OCI-LY1 (cell line): ENCODE measurements around the gene C6orf62.
"Not testable (repeated sequence)": the region's sequence is repeated elsewhere in the genome, so short reads cannot be mapped to it uniquely, and the experiment has no call there.

Source experiments
- H2AFZ ChIP-seq: fragments of 200-600 bp; sonication (generic), shearing (Covaris generic); 2 replicates; pipeline ENCODE4 v1.6.0; 2014; ENCODE audit warnings: antibody characterized with exemption, mild to moderate bottlenecking, low read length
- H3F3A ChIP-seq: fragments of 200-600 bp; sonication (generic), shearing (Covaris generic); 2 replicates; pipeline ENCODE4 v1.6.0; 2014; ENCODE audit warnings: mild to moderate bottlenecking, antibody characterized with exemption, low read length, moderate library complexity; ENCODE audit not compliant: insufficient read depth
- H3K27ac ChIP-seq: fragments of 200-600 bp; sonication (generic); 2 replicates; pipeline ENCODE4 v1.5.1; 2014; ENCODE audit warnings: low read length, mixed run types, mild to moderate bottlenecking, low read depth; ENCODE audit not compliant: poor library complexity, severe bottlenecking
- H3K27me3 ChIP-seq: fragments of 200-600 bp; sonication (generic); 2 replicates; pipeline ENCODE4 v1.6.0; 2014; ENCODE audit warnings: antibody characterized with exemption, mild to moderate bottlenecking, low read length, moderate library complexity; ENCODE audit not compliant: insufficient read depth
- H3K36me3 ChIP-seq: fragments of 200-600 bp; sonication (generic); 2 replicates; pipeline ENCODE4 v1.6.1; 2014; ENCODE audit warnings: mild to moderate bottlenecking, antibody characterized with exemption, low read length, moderate library complexity, mixed read lengths; ENCODE audit not compliant: insufficient read depth
- H3K4me1 ChIP-seq: fragments of 200-600 bp; sonication (generic); 2 replicates; pipeline ENCODE4 v1.5.1; 2014; ENCODE audit warnings: mild to moderate bottlenecking, low read length, moderate library complexity; ENCODE audit not compliant: insufficient read depth, severe bottlenecking
- H3K4me2 ChIP-seq: fragments of 200-600 bp; sonication (generic), shearing (Covaris generic); 2 replicates; pipeline ENCODE4 v1.6.1; 2014; ENCODE audit warnings: low read length
- H3K4me3 ChIP-seq: fragments of 200-600 bp; sonication (generic); 2 replicates; pipeline ENCODE4 v1.5.1; 2014; ENCODE audit warnings: low read length, low read depth, mild to moderate bottlenecking, mixed read lengths; ENCODE audit not compliant: poor library complexity, severe bottlenecking
- H3K79me2 ChIP-seq: fragments of 200-600 bp; shearing (Covaris generic); 2 replicates; pipeline ENCODE4 v1.6.1; 2016; ENCODE audit warnings: mixed run types, low read length, mixed read lengths; ENCODE audit not compliant: insufficient read depth
- H3K9ac ChIP-seq: fragments of 200-600 bp; sonication (generic), shearing (Covaris generic); 2 replicates; pipeline ENCODE4 v1.6.1; 2014; ENCODE audit warnings: mild to moderate bottlenecking, low read length, mixed read lengths
- H3K9me2 ChIP-seq: fragments of 200-600 bp; sonication (generic), shearing (Covaris generic); 2 replicates; pipeline ENCODE4 v1.6.1; 2014; ENCODE audit warnings: low read depth, mild to moderate bottlenecking, low read length, mixed read lengths
- H3K9me3 ChIP-seq: fragments of 200-600 bp; shearing (Covaris generic); 2 replicates; pipeline ENCODE4 v1.6.1; 2014; ENCODE audit warnings: low read length, mixed read lengths
- H4K20me1 ChIP-seq: fragments of 200-600 bp; sonication (generic), shearing (Covaris generic); 2 replicates; pipeline ENCODE4 v1.6.0; 2016; ENCODE audit warnings: mild to moderate bottlenecking, low read length; ENCODE audit not compliant: insufficient read depth
- EZH2 ChIP-seq: fragments of 200-600 bp; sonication (generic), shearing (Covaris generic); IDR thresholded peaks from 2 replicates; pipeline ENCODE4 v1.8.0; 2017; ENCODE audit warnings: borderline replicate concordance, mixed run types, mild to moderate bottlenecking, antibody characterized with exemption, low read length, moderate library complexity, mixed read lengths
- TF ChIP-seq, protein P1 (sequence below): fragments of 200-600 bp; sonication (generic), shearing (Covaris generic); IDR thresholded peaks from 2 replicates; pipeline ENCODE4 v1.5.1; 2017; ENCODE audit warnings: mild to moderate bottlenecking, antibody characterized with exemption, low read length, moderate library complexity, mixed read lengths

Gene C6orf62

GRCh38 chr6:24680582-24680981, 38.4 kb downstream of the C6orf62 start:
- Histone ChIP-seq H3K9me2 (no peaks in the 10 kb centered on the region), H3K27me3 (no peaks in the 10 kb centered on the region), H2AFZ (no peak overlapping the region), H3K27ac (no peak overlapping the region), H3K9me3 (no peaks in the 10 kb centered on the region), H3K36me3 (no peaks in the 10 kb centered on the region), H3F3A (no peaks in the 10 kb centered on the region), H3K4me1 (no peaks in the 10 kb centered on the region), H3K4me2 (no peak overlapping the region), H3K9ac (no peak overlapping the region), H3K4me3 (no peak overlapping the region), H4K20me1 (no peaks in the 10 kb centered on the region), H3K79me2 (no peaks in the 10 kb centered on the region)
- TF ChIP-seq, protein P1, sequence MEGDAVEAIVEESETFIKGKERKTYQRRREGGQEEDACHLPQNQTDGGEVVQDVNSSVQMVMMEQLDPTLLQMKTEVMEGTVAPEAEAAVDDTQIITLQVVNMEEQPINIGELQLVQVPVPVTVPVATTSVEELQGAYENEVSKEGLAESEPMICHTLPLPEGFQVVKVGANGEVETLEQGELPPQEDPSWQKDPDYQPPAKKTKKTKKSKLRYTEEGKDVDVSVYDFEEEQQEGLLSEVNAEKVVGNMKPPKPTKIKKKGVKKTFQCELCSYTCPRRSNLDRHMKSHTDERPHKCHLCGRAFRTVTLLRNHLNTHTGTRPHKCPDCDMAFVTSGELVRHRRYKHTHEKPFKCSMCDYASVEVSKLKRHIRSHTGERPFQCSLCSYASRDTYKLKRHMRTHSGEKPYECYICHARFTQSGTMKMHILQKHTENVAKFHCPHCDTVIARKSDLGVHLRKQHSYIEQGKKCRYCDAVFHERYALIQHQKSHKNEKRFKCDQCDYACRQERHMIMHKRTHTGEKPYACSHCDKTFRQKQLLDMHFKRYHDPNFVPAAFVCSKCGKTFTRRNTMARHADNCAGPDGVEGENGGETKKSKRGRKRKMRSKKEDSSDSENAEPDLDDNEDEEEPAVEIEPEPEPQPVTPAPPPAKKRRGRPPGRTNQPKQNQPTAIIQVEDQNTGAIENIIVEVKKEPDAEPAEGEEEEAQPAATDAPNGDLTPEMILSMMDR: no peak
- TF ChIP-seq EZH2: no peak

- not testable (repeated sequence) for H3K36me3 ChIP-seq, H3K9me2 ChIP-seq, H3K4me2 ChIP-seq, H3K79me2 ChIP-seq, H3K27me3 ChIP-seq, H3K9ac ChIP-seq, H3K4me1 ChIP-seq, H4K20me1 ChIP-seq, H3K27ac ChIP-seq, H2AFZ ChIP-seq, H3F3A ChIP-seq, H3K4me3 ChIP-seq, H3K9me3 ChIP-seq
Observed at GRCh38 chr6:24678792-24679352, 40.1 kb downstream of the C6orf62 start.

DNA sequence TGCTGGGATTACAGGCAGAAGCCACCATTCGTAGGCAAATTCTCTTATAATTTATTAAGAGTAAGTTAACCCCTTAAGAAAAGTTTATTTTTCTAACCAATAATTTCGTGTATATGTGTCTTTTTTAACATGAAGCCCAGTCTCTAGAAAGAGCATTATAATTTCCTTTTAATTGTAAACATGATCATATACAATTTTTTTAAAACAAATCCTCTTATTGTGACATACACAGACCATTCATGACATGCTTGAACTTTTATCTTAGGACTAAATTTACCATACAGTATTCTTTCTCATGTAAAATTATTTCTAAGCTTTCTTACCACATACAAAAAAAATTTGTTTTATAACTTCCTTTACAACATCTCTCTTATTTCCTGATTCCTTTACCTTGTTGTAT, 45.3 kb downstream of the C6orf62 start:
- H3K79me2 ChIP-seq: no peaks in the 10 kb centered on the region
- no peak for TF ChIP-seq EZH2
- H3K4me3 ChIP-seq: no peak overlapping the region
- no peak overlapping the region for H2AFZ ChIP-seq
- peaks cover 15% of the 10 kb centered on the region for H3K9me3 ChIP-seq
- H3K36me3 ChIP-seq: peaks cover 6% of the 10 kb centered on the region; the same call in 1 of the 2 replicates
- no peaks in the 10 kb centered on the region for H3K4me1 ChIP-seq
- no peak overlapping the region for H3K9ac ChIP-seq
- no peak overlapping the region for H3K27ac ChIP-seq
- H3K9me2 ChIP-seq: no peaks in the 10 kb centered on the region
- no peaks in the 10 kb centered on the region; the same call in 1 of the 2 replicates for H3F3A ChIP-seq
- H3K4me2 ChIP-seq: no peak overlapping the region
- no peaks in the 10 kb centered on the region for H4K20me1 ChIP-seq
- H3K27me3 ChIP-seq: no peaks in the 10 kb centered on the region

DNA sequence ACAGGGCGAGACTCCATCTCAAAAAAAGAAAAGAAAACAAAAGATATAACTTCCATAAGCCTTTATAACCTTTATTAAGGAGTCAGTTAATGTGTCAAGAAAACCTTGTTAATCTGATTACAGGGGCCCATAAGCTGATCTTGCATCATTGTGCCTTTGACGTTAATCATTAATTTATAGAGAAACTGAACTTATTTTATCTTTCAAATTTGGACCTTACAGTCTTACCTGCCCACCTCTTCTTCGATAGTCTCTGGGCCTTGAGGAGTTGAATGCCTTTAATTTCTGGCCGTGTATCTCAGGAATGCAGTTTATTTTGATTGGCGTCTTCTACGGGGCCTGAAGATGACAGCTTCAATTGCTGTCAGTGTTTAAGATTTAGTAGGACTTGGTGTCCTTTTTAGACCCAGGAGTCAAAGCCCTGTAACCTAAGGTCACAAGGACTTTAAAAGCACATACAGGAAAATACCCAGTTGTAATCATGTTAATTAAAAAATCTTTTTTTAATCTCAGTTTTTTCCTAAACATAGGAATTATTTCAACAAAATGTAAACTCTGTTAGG, 46.3 kb downstream of the C6orf62 start:
- Histone ChIP-seq H3K9me3 (peaks cover 15% of the 10 kb centered on the region), H3K9ac (no peak overlapping the region), H3K27me3 (no peaks in the 10 kb centered on the region), H3K79me2 (no peaks in the 10 kb centered on the region), H3K4me3 (no peak overlapping the region), H3K36me3 (peaks cover 6% of the 10 kb centered on the region; the same call in 1 of the 2 replicates), H3K4me2 (no peak overlapping the region), H3K4me1 (peaks cover 5% of the 10 kb centered on the region), H3K9me2 (no peaks in the 10 kb centered on the region), H3K27ac (no peak overlapping the region), H2AFZ (no peak overlapping the region), H4K20me1 (no peaks in the 10 kb centered on the region), H3F3A (no peaks in the 10 kb centered on the region; the same call in 1 of the 2 replicates)
- TF ChIP-seq, protein P1: no peak
- no peak for TF ChIP-seq EZH2

DNA sequence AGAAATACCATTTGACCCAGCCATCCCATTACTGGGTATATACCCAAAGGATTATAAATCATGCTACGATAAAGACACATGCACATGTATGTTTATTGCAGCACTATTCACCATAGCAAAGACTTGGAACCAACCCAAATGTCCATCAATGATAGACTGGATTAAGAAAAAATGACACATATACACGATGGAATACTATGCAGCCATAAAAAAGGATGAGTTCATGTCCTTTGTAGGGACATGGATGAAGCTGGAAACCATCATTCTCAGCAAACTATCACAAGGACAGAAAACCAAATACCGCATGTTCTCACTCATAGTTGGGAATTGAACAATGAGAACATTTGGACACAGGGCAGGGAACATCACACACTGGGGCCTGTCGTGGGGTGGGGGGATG, 47.9 kb downstream of the C6orf62 start:
- H3K27me3 ChIP-seq, H3K9ac ChIP-seq, H3K4me1 ChIP-seq, H3K9me2 ChIP-seq, H3K79me2 ChIP-seq, H3K4me3 ChIP-seq, H3K27ac ChIP-seq, H3F3A ChIP-seq, H3K4me2 ChIP-seq, H2AFZ ChIP-seq, H3K36me3 ChIP-seq, H4K20me1 ChIP-seq: not testable (repeated sequence)
- peaks cover 15% of the 10 kb centered on the region for H3K9me3 ChIP-seq

DNA sequence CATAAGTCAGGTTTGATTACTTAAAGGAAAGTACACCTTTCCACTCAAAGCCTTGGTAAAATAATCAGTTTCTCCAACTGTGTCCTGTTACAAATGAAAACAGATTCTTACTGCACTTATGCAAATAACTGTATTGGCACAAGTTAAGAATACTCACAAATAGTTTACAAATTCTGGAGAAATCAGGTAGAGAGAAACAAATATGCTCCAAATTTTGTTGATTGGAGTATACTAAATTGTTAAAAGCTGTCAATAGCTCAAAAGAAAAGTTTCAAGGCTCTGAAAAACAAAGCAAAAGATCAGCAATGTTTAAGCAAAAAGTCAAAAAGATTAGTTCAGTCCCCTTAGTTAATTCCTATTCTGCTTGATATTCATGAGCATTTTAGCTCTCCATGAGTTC, 48.5 kb downstream of the C6orf62 start:
- not testable (repeated sequence) for H3K36me3 ChIP-seq, H3K4me2 ChIP-seq, H3F3A ChIP-seq, H3K27me3 ChIP-seq, H3K9ac ChIP-seq, H4K20me1 ChIP-seq, H2AFZ ChIP-seq, H3K4me3 ChIP-seq, H3K9me2 ChIP-seq, H3K27ac ChIP-seq
- peaks cover 14% of the 10 kb centered on the region for H3K4me1 ChIP-seq
- peaks cover 10% of the 10 kb centered on the region for H3K79me2 ChIP-seq
- H3K9me3 ChIP-seq: peaks cover 15% of the 10 kb centered on the region
